OCI-LY1 (cell line): ENCODE measurements around the gene AP3D1.

Source experiments
- H2AFZ ChIP-seq: fragments of 200-600 bp; sonication (generic), shearing (Covaris generic); 2 replicates; pipeline ENCODE4 v1.6.0; 2014; ENCODE audit warnings: antibody characterized with exemption, mild to moderate bottlenecking, low read length
- H3F3A ChIP-seq: fragments of 200-600 bp; sonication (generic), shearing (Covaris generic); 2 replicates; pipeline ENCODE4 v1.6.0; 2014; ENCODE audit warnings: mild to moderate bottlenecking, antibody characterized with exemption, low read length, moderate library complexity; ENCODE audit not compliant: insufficient read depth
- H3K27ac ChIP-seq: fragments of 200-600 bp; sonication (generic); 2 replicates; pipeline ENCODE4 v1.5.1; 2014; ENCODE audit warnings: low read length, mixed run types, mild to moderate bottlenecking, low read depth; ENCODE audit not compliant: poor library complexity, severe bottlenecking
- H3K27me3 ChIP-seq: fragments of 200-600 bp; sonication (generic); 2 replicates; pipeline ENCODE4 v1.6.0; 2014; ENCODE audit warnings: antibody characterized with exemption, mild to moderate bottlenecking, low read length, moderate library complexity; ENCODE audit not compliant: insufficient read depth
- H3K36me3 ChIP-seq: fragments of 200-600 bp; sonication (generic); 2 replicates; pipeline ENCODE4 v1.6.1; 2014; ENCODE audit warnings: mild to moderate bottlenecking, antibody characterized with exemption, low read length, moderate library complexity, mixed read lengths; ENCODE audit not compliant: insufficient read depth
- H3K4me1 ChIP-seq: fragments of 200-600 bp; sonication (generic); 2 replicates; pipeline ENCODE4 v1.5.1; 2014; ENCODE audit warnings: mild to moderate bottlenecking, low read length, moderate library complexity; ENCODE audit not compliant: insufficient read depth, severe bottlenecking
- H3K4me2 ChIP-seq: fragments of 200-600 bp; sonication (generic), shearing (Covaris generic); 2 replicates; pipeline ENCODE4 v1.6.1; 2014; ENCODE audit warnings: low read length
- H3K4me3 ChIP-seq: fragments of 200-600 bp; sonication (generic); 2 replicates; pipeline ENCODE4 v1.5.1; 2014; ENCODE audit warnings: low read length, low read depth, mild to moderate bottlenecking, mixed read lengths; ENCODE audit not compliant: poor library complexity, severe bottlenecking
- H3K79me2 ChIP-seq: fragments of 200-600 bp; shearing (Covaris generic); 2 replicates; pipeline ENCODE4 v1.6.1; 2016; ENCODE audit warnings: mixed run types, low read length, mixed read lengths; ENCODE audit not compliant: insufficient read depth
- H3K9ac ChIP-seq: fragments of 200-600 bp; sonication (generic), shearing (Covaris generic); 2 replicates; pipeline ENCODE4 v1.6.1; 2014; ENCODE audit warnings: mild to moderate bottlenecking, low read length, mixed read lengths
- H3K9me2 ChIP-seq: fragments of 200-600 bp; sonication (generic), shearing (Covaris generic); 2 replicates; pipeline ENCODE4 v1.6.1; 2014; ENCODE audit warnings: low read depth, mild to moderate bottlenecking, low read length, mixed read lengths
- H3K9me3 ChIP-seq: fragments of 200-600 bp; shearing (Covaris generic); 2 replicates; pipeline ENCODE4 v1.6.1; 2014; ENCODE audit warnings: low read length, mixed read lengths
- H4K20me1 ChIP-seq: fragments of 200-600 bp; sonication (generic), shearing (Covaris generic); 2 replicates; pipeline ENCODE4 v1.6.0; 2016; ENCODE audit warnings: mild to moderate bottlenecking, low read length; ENCODE audit not compliant: insufficient read depth
- EZH2 ChIP-seq: fragments of 200-600 bp; sonication (generic), shearing (Covaris generic); IDR thresholded peaks from 2 replicates; pipeline ENCODE4 v1.8.0; 2017; ENCODE audit warnings: borderline replicate concordance, mixed run types, mild to moderate bottlenecking, antibody characterized with exemption, low read length, moderate library complexity, mixed read lengths
- TF ChIP-seq, protein P1 (sequence below): fragments of 200-600 bp; sonication (generic), shearing (Covaris generic); IDR thresholded peaks from 2 replicates; pipeline ENCODE4 v1.5.1; 2017; ENCODE audit warnings: mild to moderate bottlenecking, antibody characterized with exemption, low read length, moderate library complexity, mixed read lengths

AP3D1 gene

GRCh38 chr19:2111425-2111824 lies 39.9 kb downstream of the AP3D1 start:
- Histone ChIP-seq H3F3A (no peaks in the 10 kb centered on the region), H3K4me1 (no peaks in the 10 kb centered on the region), H3K79me2 (no peaks in the 10 kb centered on the region), H3K4me2 (no peak overlapping the region), H4K20me1 (no peaks in the 10 kb centered on the region), H3K36me3 (peaks cover 37% of the 10 kb centered on the region), H3K27ac (no peak overlapping the region), H3K9me2 (no peaks in the 10 kb centered on the region), H3K27me3 (no peaks in the 10 kb centered on the region), H2AFZ (no peak overlapping the region), H3K9me3 (no peaks in the 10 kb centered on the region), H3K4me3 (no peak overlapping the region), H3K9ac (no peak overlapping the region)
- TF ChIP-seq EZH2 = no peak
- TF ChIP-seq, protein P1, sequence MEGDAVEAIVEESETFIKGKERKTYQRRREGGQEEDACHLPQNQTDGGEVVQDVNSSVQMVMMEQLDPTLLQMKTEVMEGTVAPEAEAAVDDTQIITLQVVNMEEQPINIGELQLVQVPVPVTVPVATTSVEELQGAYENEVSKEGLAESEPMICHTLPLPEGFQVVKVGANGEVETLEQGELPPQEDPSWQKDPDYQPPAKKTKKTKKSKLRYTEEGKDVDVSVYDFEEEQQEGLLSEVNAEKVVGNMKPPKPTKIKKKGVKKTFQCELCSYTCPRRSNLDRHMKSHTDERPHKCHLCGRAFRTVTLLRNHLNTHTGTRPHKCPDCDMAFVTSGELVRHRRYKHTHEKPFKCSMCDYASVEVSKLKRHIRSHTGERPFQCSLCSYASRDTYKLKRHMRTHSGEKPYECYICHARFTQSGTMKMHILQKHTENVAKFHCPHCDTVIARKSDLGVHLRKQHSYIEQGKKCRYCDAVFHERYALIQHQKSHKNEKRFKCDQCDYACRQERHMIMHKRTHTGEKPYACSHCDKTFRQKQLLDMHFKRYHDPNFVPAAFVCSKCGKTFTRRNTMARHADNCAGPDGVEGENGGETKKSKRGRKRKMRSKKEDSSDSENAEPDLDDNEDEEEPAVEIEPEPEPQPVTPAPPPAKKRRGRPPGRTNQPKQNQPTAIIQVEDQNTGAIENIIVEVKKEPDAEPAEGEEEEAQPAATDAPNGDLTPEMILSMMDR = no peak

DNA sequence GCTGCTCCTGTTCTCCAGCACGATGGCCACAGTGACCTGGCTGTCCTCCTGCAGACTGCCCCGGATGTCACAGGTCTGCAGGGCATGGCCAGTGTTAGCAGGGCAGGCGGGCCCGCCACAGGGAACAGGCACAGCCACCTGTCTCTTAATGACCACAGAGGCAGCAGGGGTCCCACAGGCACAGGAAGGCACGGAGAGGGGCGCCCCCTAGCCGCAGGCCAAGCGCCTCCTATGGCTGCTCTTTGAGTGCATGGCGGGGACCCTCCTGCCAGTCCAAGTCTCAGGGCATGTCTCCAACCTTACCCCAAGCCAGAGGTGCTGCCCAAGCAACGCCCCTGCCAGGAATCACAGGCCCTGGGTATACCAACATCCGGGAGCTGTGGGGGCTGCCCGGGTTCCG lies 40.5 kb downstream of the AP3D1 start:
- no peak overlapping the region for H3K9ac ChIP-seq

GRCh38 chr19:2109046-2109864 lies 42.1 kb downstream of the AP3D1 start:
- TF ChIP-seq, protein P1 = no peak
- H3K27ac ChIP-seq = no peak overlapping the region
- H4K20me1 ChIP-seq = no peaks in the 10 kb centered on the region
- H3K36me3 ChIP-seq = peaks cover 53% of the 10 kb centered on the region
- no peaks in the 10 kb centered on the region for H3K9me3 ChIP-seq
- H3K27me3 ChIP-seq = no peaks in the 10 kb centered on the region
- no peak overlapping the region for H3K9ac ChIP-seq
- no peaks in the 10 kb centered on the region for H3K9me2 ChIP-seq
- no peak overlapping the region for H3K4me3 ChIP-seq
- no peak overlapping the region for H2AFZ ChIP-seq
- no peaks in the 10 kb centered on the region for H3F3A ChIP-seq
- no peaks in the 10 kb centered on the region for H3K79me2 ChIP-seq
- no peaks in the 10 kb centered on the region for H3K4me1 ChIP-seq
- H3K4me2 ChIP-seq = no peak overlapping the region

More for the DNA sequence above, 40.5 kb downstream of the AP3D1 start:
- Histone ChIP-seq H3K9me3 (no peaks in the 10 kb centered on the region), H3K36me3 (peaks cover 43% of the 10 kb centered on the region), H3K9me2 (no peaks in the 10 kb centered on the region), H3K4me3 (no peak overlapping the region), H3K27me3 (no peaks in the 10 kb centered on the region), H3K79me2 (no peaks in the 10 kb centered on the region), H3K4me1 (no peaks in the 10 kb centered on the region), H4K20me1 (no peaks in the 10 kb centered on the region), H3F3A (no peaks in the 10 kb centered on the region), H3K27ac (no peak overlapping the region), H2AFZ (no peak overlapping the region), H3K4me2 (no peak overlapping the region)
- TF ChIP-seq, protein P1 = peak; percentile 46
- no peak for TF ChIP-seq EZH2
